Neutrophil (primary cell): ENCODE results near the gene TEDC2.

Source experiments
- H3K27ac ChIP-seq: fragments of 200-600 bp; sonication (generic); 2 replicates; pipeline ENCODE4 v1.5.1; 2016; ENCODE audit warnings: mild to moderate bottlenecking, moderate library complexity
- H3K27me3 ChIP-seq: fragments of 200-600 bp; sonication (generic); 2 replicates; pipeline ENCODE4 v1.6.0; 2016; ENCODE audit warnings: mild to moderate bottlenecking
- H3K36me3 ChIP-seq: fragments of 200-600 bp; sonication (generic); 2 replicates; pipeline ENCODE4 v1.5.1; 2017
- H3K4me1 ChIP-seq, 2 experiments: fragments of 200-600 bp in 1 of 2; sonication (generic) in 1 of 2; 1 replicate in 1 of 2; 2 replicates in 1 of 2; pipeline versions ENCODE4 v1.5.1 to v1.6.1; 2013 to 2016; ENCODE audit warnings: low read depth in 1 of 2, low read length in 1 of 2, mild to moderate bottlenecking in 1 of 2, moderate library complexity in 1 of 2; ENCODE audit not compliant: control insufficient read depth in 1 of 2, insufficient read depth in 1 of 2
- H3K4me3 ChIP-seq, 2 experiments: fragments of 200-600 bp in 1 of 2; sonication (generic) in 1 of 2; 1 replicate in 1 of 2; 2 replicates in 1 of 2; pipeline ENCODE4 v1.5.1; 2013 to 2016; ENCODE audit warnings: low read depth in 1 of 2, low read length in 1 of 2, mild to moderate bottlenecking in 1 of 2, moderate library complexity in 1 of 2
- H3K9me3 ChIP-seq: fragments of 200-600 bp; sonication (generic); 2 replicates; pipeline ENCODE4 v1.5.1; 2016
- TF ChIP-seq, protein P1 (sequence below): fragments of 200-600 bp; sonication (generic); IDR thresholded peaks from 2 replicates; pipeline ENCODE4 v1.5.1; 2016; ENCODE audit warnings: antibody characterized with exemption

Gene TEDC2

DNA sequence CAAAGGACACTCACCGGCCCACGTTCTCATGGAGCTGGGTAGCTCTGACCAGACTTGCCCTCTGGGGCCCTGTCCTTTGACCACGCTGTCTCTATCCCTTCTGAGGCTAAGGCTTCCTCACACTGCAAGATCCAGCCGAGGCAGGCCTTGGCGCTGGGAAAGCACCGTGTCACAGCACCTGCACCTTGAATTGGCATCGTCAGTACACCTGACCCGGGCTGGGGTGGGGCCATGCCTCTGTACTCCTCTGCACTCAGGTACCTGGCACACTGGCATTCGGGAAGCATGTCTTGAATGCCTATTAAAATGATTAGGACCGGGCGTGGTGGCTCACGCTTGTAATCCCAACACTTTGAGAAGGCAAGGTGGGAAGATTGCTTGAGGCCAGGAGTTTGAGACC is 21.0 kb downstream of the TEDC2 start:
- Histone ChIP-seq H3K4me3 (no peak overlapping the region), H3K27me3 (peaks cover 6% of the 10 kb centered on the region), H3K27ac (no peak overlapping the region), H3K9me3 (no peaks in the 10 kb centered on the region), H3K36me3 (no peaks in the 10 kb centered on the region), H3K4me1 (peaks cover under 1 to 2% of the 10 kb centered on the region in 2 experiments)
- TF ChIP-seq, protein P1, sequence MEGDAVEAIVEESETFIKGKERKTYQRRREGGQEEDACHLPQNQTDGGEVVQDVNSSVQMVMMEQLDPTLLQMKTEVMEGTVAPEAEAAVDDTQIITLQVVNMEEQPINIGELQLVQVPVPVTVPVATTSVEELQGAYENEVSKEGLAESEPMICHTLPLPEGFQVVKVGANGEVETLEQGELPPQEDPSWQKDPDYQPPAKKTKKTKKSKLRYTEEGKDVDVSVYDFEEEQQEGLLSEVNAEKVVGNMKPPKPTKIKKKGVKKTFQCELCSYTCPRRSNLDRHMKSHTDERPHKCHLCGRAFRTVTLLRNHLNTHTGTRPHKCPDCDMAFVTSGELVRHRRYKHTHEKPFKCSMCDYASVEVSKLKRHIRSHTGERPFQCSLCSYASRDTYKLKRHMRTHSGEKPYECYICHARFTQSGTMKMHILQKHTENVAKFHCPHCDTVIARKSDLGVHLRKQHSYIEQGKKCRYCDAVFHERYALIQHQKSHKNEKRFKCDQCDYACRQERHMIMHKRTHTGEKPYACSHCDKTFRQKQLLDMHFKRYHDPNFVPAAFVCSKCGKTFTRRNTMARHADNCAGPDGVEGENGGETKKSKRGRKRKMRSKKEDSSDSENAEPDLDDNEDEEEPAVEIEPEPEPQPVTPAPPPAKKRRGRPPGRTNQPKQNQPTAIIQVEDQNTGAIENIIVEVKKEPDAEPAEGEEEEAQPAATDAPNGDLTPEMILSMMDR = no peak

DNA sequence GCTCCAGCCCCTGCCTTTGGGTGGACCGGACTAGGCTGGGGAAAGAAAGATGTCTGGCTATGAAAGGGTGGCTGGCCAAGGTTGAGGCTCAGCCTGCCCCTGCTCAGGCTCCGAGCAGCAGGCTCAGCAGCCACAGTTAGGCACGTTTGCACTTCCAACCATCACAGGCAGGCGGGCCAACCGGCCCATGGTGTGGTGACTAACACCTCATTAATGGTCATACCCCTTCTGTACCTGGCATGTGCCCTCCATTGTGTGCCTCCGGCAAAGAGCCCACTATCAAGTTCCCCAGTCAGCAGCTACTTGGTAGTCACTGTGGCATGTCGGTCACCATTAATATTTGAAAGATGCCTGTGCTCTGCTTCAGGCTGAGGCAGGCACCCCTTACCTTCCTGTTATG is 21.8 kb downstream of the TEDC2 start:
- H3K4me1 ChIP-seq = peaks cover under 1 to 4% of the 10 kb centered on the region in 2 experiments
- no peaks in the 10 kb centered on the region for H3K9me3 ChIP-seq
- H3K27ac ChIP-seq = no peak overlapping the region
- TF ChIP-seq, protein P1 = no peak
- H3K36me3 ChIP-seq = no peaks in the 10 kb centered on the region
- no peaks in the 10 kb centered on the region for H3K27me3 ChIP-seq
- no peak overlapping the region for H3K4me3 ChIP-seq

DNA sequence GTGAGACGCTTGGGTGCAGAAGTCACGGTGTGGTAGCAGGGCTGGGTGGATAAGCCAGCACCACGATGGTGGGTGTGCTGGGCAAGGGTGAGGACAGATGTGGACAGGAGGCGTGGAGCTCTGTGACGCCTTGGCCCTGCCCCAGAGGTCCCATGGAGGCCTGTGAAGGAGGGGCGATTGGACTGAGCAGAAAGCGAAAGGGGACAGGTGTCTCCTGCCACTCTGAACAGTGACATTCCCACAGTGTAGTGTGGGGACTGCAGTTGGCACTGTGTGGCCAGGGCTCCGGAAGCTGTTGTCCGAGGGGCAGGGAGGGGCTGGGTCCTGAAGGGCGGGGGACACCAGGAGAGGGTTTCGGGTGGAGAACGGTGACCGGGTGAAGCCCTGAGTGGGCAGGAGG is 22.3 kb downstream of the TEDC2 start:
- Histone ChIP-seq H3K27ac (no peak overlapping the region), H3K4me3 (no peak overlapping the region), H3K27me3 (peaks cover 5% of the 10 kb centered on the region), H3K9me3 (no peaks in the 10 kb centered on the region), H3K4me1 (peaks cover 7 to 10% of the 10 kb centered on the region in 2 experiments), H3K36me3 (no peaks in the 10 kb centered on the region)
- TF ChIP-seq, protein P1 = no peak

DNA sequence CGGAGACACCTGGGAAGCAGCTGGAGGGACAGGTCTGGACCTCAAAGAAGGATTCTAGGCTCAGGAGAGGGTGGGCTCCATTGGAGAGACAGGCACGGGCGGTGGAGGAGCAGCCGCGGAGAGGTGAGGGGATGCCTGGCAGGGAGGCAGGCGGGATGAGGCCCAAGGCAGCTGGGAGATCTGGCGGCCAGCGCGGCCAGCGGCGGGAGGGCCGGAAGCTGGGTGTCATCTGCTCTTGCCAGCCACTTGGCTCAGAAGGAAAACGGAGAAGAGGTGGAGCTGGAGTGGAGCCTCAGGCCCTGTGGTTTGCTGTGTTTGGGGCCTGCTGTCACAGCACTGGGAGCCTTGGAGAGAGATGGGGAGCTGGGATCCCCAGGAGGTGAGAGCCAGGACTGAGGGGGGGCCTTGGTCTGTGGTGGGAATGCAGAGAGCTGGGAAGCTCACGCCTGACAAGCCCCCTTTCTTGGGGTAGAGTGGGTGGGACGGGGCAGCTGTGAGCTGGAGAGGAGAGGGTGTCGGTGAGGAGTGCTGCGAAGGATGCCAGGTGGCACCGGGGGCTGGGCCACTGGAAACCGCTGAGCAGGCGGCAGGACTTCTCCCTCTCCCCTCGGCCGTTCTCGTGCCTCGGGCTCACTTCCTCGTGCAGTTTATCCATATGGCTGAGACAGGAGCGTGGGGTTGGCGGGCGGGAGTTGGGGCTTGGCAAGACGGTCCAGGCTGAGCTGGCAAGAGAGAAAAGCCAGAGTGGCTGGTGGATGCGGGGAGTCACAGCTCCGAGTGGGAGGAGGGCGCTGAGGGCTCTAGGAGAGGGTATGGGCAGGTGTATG is 23.0 kb downstream of the TEDC2 start:
- Histone ChIP-seq H3K9me3 (no peaks in the 10 kb centered on the region), H3K27ac (no peak overlapping the region), H3K27me3 (peaks cover 11% of the 10 kb centered on the region), H3K4me3 (no peak overlapping the region), H3K36me3 (no peaks in the 10 kb centered on the region), H3K4me1 (peaks cover 13 to 17% of the 10 kb centered on the region in 2 experiments)
- TF ChIP-seq, protein P1 = no peak

DNA sequence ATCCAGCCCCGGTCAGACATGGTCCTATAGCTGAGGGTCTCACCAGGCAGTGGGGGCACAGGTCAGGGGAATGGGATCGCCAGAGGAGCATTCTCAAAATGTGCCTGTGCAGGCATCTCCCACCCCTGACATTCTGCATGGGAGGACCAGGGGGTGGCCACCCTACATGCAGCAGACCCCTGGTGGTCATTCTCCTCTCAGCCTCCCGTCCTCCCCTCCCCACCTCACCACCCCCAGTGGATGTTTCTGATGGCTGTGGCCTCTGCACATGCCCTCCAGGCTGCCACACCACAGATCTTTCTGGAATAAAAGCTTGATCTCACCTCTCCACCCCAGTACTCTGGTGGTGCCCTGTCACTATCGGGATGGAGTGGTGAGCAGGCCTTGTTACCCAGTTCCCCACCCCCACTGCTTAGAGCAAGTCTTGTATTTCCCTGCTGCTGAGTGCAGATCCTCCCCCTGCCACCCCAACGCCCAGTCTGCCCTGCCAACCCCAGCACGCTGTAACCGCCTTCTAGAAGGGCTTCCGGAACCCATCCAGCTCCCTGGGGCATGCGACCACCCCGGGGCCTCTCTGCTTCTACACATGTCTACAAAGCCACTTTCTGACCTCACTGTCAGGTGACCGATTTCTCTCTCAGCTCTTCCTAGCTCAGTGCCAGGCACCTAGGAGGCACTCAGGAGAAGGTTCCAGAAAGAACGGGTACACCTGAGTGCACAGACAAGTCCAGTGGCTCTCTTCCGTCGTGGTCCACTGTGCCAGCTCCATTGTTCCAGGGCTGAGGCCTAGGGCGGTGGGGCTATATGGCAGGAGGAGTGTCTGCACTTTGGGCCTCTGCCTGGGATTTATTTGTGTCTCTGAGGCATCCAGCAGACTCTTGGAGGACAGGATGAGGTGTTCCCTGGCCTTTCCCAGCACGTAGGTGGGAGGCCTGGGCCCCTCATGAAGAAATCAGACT is 24.3 kb downstream of the TEDC2 start:
- H3K4me3 ChIP-seq = no peak overlapping the region
- TF ChIP-seq, protein P1 = no peak
- peaks cover 14% of the 10 kb centered on the region for H3K27me3 ChIP-seq
- peaks cover 16 to 21% of the 10 kb centered on the region in 2 experiments for H3K4me1 ChIP-seq
- H3K27ac ChIP-seq = no peak overlapping the region
- no peaks in the 10 kb centered on the region for H3K36me3 ChIP-seq
- no peaks in the 10 kb centered on the region for H3K9me3 ChIP-seq
